ENCODE measurements around the gene PYHIN1.

GRCh38 chr1:158962983-158963382 lies 31.6 kb downstream of the PYHIN1 start:
- TF ChIP-seq CTCF (IDR thresholded peaks at IDR 0.05; ENCODE audit: low read depth, low read length, poor library complexity, severe bottlenecking), result no peak
- TF ChIP-seq EZH2phosphoT487 (IDR thresholded peaks at IDR 0.05; ENCODE audit: borderline replicate concordance, low read length), result no peak

Data from DOHH2 (cell line).